Measurements from ENCODE around the gene ADH5.

DNA sequence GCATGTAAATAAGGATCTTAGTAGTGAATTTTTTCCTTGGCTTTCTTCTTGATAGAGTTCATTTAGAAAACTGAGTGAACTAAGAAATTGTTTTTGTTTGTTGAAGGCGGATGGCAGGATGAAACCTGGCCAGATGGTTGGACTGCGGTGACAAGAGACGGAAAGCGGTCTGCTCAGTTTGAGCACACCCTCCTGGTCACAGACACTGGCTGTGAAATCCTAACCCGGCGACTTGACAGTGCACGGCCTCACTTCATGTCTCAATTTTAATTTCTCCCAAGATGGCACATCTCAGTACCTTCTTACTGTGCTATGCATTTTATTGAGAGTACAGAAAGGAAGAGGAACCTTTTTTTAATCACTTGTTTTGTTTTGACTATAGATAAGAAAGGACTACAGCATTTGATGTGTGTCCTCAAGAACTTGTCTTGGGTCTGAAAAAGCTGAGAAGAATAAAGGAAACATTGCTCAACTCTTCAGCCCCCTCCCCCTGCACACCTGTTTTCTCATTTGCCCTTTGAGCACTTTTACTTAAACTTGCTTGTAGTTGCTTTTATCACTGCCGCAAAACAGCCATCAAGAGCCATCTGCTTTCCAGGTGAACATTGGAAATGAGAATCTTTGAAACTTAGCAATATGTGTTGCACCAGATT lies 27.4 kb downstream of the ADH5 start:
- TF ChIP-seq POLR2A (IDR thresholded peaks at IDR 0.05; ENCODE audit: low read depth, low read length) (no peak), POLR2AphosphoS5 (IDR thresholded peaks at IDR 0.05; ENCODE audit: low read depth, low read length) (no peak), SPI1 (IDR thresholded peaks at IDR 0.05; ENCODE audit: low read depth, low read length) (no peak)

All from GM12891 (cell line).